NCI-H524 (cell line): Measurements from ENCODE around the gene RPL4.

Experiments used
- DNase-seq, 2 experiments: peaks; one replicate each; lab custom pipeline; 2025; lab: John Stamatoyannopoulos, UW

RPL4 gene

DNA sequence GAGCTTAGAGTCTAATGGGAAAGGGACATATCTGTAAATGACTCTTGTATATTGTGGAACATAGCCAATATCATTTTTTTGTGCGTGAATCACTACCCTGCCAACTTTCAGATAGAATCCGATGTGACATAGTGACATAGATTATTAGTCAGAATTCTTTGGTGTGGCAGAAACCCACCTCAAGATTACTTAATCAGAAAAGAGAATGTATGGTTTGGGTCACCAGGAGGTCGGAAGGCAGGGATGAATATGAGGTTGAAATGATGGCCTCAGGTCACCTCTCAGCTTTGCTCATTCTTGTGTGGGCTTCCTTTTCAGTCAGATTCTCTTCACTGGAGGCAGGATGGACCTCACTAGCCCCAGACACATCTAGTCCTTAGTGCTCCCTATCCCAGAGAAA lies 48.4 kb downstream of the RPL4 start:
- DNase-seq, result no peak

GRCh38 chr15:66454143-66454542 lies 50.5 kb downstream of the RPL4 start:
- DNase-seq, result no peak

DNA sequence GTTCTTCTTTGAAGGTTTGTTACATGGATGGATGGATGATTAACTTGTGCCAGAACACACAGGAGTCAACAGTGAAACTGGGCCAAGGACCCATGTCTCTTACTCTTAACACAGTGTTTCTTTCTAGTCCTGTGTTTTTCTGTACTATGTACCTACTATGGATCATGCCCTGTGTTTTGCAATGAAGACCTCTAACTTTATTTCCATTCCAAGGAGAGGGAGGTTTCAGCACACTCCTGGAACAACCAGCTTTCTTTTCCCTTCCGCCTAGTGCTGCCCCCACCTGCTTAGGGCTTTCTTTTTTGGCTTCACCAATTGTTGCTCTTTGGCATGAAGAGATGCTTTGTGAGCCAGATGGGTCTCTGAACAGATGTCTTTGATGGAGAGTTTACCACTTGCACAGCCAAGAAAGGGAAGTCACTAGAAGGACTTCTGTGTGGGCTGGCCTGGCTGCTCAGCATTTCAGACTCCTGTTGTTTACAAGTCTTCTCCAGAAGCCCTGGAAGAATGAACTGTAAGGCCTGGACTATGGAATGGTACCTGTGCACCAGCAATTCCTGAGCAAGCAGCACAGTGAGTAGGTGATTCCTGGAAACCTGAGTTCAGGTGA lies 51.6 kb downstream of the RPL4 start:
- peak; percentile 21 to 49 for DNase-seq

DNA sequence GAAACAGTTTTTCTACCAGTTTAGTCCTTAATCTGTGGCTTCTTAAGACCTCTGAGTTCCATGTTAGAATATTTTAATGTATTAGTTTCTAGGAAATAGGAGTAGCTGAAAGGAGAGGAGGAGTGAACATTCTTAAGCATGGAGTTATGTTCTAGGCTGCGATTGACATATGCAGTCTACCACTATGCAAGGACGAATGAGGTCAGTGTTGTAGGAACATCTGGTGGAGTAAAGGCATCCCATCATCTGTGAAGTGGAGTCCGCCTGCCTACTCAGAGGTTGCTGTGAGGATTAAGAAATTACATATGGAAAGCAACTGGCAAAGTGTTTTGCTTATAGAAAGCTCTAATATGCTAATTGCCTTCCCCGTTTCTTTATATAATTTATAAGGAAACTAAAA lies 52.2 kb downstream of the RPL4 start:
- DNase-seq, result peak; percentile 33 to 80
